Fibroblast of peridontal ligament (primary cell): ENCODE measurements around the gene HOXA13.
A peak's percentile ranks its signal among the peaks of the same experiment; 100 is the strongest.

ENCODE experiments used
- DNase-seq: peaks from one replicate; pipeline ENCODE4 v3.0.0-alpha.2; 2010; ENCODE audit errors: extremely low read depth

Gene HOXA13

DNA sequence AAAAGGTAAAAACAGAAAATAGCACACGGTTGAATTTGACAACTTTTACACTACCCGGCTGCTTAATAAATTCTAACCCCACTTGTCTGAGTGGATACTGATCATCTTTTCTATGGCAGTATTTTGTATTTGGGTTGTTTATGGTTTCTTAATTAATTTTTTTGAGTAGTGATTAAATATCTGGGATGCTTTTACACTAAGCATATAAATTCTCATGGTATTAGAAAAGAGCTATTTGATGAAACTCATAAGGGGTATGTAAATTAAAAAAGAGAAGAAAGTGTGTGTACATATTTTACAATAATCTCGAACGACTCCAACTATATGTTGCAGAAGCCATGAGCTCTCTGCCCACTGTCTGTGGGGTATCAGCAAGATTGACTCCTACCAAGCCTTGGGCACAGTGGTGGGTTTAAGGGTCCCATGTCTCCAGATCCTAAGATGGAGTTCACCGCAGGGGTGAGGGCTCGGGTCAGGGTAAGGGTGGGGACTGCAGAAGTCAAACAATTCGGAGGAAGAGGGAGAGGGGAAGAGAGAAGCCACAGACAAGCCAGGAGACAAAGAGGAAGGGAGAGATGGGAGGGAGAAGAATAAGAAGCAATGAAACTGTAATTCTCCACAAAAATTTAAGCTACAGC, 7.6 kb upstream of the HOXA13 start:
- DNase-seq = no peak

DNA sequence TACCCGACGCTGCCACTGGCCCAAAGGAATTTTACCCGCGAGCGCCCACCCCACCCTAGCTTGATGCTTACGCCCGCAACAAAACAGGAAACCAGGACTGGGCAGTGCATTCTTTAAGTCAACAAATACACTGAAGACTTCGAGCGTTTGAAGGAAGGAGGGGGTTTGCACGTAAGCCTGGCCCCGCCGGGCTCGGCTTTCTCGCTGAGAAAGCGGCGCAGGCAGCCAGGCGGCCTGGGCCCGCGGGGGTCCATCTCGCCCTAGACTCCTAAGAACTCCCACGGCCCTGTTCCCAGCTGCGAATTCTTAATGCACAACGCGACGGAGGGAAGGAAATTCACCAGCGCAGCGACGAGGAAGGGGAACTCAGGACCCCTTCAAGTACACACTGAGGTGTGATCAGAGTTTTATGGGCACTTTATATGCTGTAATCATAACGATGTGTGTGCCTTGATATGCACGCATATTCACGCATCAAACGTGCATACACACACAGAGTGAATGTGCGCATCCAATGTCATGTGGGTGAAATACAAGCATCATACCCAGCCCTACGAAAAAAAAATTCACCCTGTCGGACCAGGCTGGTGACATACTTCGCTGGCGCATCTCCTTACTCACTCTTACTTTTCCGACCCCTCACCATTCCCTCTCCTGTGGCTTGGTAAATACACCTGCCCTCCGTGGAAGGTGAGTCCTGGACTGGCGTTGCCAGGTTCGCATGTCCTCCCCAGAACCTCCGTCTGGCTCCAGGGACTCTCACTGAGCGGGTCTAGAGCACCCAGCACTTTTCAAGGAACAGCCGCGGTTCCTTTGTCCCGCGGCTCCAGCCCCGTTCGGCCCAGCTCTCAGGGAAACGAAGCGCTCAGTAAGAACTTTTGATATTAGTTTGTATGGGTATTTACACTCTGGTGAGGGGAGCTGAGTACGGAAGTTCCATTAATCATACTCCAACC, 5.7 kb upstream of the HOXA13 start:
- no peak for DNase-seq

DNA sequence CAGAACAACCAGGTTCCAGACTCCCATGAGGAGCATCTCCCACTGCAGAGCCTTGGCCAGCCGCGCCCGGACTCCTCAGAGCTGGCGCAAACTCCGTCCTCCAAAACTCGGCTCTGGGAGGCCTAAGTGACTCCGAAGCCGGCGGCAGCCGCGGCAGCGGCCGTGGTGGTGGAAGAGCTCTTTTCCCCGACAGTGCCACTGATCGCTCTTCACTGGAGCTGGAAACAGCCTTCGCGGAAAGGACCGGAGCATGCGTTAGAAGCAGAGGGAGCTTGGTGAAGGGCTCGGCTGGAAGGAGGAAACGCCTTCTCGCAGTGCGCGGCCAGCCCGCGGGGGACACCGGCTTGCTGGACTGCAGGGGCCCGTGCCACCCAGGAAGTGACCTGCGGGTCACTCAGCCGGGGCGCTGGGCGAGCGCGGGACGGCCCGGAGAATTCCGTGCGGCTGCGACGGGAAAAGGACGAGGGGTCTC, 5.0 kb upstream of the HOXA13 start:
- DNase-seq = no peak

DNA sequence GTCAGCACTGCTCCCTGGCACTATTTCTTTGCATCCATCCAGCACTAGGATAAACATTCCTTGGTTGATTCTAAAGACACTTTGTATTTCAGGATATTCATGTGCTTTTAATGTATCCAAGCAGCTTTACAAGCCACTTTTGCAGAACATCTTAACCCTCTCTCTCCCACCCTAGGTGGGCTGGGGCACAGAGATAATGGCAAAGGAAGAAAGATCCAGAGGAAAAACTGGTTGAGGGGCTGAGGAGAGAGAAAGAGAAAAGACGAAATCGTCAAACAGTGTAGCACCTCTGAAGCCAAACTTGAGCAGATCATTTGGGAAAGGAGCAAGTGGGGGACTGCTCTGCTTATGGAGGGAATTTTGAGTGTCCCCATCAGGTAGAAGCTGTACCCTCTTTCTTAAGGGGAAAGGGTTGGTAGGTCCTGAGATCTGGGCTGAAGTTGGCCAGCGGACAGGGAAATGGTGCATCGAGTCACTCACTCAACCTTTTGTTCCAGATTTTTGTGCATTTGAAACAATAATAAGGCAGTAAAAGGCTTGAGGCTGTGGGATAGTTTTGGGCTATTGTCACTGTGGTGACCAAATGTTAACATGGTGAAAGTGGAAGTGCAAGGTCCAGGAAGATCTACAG, 4.2 kb upstream of the HOXA13 start:
- no peak for DNase-seq

DNA sequence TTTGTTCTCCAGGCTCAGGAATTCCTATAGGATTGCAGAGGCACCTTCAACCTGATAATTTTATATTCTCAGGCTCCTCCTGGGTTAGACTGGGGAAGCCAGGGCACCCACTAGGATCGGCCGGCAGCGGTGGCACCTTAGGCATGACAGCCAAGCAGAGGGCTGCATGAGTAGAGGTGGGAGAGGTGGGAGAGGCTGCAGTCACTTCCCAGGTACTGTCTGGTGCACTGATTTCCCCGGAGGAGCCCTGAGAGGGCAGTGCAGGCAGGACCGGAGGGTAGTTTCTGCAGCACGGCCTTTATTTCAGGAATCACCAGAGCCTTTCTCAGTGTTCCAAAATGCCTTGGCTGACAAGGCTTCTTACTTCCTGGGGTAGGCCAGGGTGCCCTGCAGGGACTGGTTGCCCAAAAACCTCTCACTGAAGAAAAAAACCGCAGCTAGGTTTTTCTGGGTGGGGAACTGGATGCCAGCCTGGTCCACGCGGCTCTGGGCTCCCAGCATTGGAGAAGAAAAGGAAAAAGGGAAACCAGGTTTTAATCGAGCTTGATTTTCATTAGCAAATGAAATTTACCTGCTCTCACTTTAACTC, 3.6 kb upstream of the HOXA13 start:
- no peak for DNase-seq

DNA sequence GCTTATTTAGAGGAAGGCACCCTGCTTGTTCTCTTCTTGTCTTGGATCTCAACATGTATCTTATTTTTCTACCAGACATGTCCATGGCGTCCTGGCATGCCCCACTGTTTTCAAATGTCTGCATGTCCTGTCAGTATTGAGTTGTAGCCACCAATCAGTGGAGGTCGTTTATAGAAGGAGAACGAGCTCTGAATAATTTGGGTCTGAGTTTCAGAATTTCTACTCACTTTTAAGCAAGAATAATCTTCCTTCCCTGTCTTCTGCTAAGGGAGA, 2.9 kb upstream of the HOXA13 start:
- DNase-seq = no peak

DNA sequence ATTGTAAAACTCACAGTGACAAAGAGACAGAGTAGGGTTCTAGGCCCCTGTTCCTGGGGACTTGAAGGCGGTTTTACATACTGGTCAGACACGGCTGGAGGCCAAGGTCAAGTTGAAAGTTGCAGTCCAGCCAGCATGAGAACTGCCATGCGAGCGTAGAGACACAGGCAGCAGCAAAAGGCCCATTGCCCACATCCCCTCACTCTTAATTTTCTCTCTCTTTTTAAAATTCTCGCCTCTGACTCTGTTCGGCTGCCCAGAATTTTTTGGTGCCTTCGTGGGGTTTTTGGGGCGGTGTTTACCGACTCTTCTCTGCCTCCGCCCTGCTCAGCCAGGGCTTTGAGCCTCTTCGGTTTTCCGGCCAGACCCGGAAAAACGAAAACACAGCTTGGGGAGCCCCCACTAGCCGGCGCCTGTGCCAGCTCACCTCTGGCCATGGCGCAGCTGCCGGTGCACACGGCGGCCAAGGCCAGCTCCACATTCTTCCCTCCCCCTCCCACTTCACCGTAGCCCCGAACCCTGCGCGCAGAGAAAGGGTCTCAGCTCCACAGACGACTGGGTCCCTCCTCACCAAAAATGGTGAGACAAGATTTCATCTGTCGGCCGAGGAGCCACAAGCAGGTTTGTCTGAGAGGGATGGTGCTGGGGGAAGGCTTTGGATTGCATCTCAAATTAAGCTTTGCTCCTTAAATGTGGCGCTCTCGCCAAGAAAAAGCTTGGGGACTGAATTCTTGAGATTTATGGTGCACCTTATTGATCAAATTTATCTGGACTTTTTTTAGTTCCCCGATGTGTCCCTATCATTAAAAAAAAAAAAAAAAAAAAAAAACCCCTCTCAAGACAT, 2.3 kb upstream of the HOXA13 start:
- DNase-seq = no peak

DNA sequence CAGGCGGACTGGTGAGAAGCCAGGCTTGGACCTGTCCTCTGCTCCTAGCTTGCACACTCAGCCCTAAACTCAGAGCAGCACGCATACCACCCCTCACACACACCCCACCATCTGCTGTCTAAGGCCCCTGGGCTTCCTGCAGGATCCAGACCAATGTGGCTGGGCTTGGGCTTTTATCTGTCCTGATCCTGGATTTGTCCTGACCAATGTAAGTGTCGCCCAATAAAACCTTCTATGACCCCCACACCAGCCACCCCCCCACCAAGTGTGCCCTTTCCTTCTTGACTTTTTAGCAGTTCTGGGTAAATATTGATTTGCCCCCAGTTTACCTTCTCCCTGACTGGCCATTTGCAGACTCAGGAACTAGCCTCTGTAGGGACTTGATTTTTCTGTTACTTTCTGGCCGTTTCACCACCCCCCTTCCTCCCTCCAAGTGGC, 1.7 kb upstream of the HOXA13 start:
- no peak for DNase-seq

DNA sequence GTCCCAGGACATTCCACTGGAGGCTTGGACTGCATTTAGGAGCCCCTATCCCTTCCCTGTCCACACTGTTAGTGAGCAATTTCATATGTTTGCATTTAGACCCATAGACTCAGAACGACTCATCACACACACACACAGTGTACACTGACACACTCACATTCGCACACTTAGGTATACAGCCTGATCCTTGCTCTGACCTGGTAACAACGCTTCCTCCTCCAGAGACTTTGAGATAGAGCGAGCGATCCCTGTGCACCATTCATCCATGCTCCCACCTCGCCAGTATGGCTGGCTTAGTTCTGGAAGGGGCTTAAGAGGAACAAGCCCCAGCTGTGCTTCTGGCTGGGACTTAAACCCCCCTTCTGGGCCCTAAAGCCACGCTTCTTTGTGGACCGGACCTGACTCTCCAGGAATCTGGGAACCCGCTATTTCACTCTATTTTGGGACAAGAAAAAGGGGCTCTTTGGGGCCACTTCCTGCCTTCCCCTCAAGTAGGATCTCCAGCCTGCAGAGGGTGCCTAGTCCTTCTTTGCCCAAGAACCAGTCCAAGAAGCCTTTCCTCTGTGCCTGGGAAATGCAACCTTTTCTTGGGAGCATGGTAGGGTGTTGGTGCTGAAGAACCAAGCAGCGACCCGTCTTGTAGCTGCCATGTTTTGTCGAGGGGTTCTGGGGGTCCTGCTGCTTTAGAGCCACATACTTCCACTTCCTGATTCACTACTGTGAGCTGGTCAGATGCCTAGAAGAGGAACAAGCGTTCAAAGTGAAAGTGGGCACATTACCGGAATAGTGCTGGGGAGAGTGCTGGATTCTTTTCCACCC, 1.1 kb upstream of the HOXA13 start:
- no peak for DNase-seq

DNA sequence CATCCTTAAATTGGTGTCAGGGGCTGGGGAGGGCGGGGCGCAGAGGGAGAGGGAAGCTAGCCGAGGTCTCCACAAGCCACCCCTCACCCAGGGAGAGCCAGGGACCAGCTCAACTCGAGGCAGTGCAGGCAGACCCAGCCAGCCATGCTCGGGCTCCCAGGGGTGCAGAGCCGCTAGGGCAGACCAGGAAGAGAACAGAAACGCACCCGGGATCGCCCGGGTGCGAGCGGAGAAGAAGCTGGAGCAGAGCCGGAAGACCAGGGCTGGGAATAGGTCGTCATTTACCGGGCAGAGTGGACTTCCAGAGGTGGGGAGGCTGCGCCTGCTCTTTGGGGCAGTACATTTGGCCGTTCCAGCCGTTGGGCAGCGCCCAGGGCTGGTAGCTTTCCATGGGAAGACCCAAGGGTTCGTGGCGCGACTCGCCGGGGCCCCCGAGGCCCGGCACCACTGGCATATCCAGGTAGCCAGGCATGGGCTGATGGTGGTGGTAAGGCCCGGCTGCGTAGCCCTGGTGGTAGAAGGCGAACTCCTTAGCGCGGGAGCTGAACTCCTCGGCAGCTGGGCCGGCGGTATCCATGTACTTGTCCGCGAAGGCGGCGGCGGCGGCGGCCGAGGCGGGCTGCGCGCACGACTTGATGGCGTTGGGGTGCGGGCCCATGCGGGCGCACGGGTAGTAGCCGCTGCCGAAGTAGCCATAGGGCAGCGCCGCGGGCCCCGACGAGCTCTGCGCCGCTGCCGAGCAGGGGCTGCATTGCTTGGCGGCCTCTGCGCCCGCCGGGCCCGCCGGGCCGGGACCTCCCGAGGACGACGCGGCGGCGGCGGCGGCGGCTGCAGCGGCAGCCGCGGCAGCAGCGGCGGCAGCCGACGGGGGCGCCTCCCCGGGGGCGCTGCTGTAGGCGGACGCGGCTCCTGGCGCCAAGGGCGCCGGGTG, 755 bp downstream of the HOXA13 start:
- no peak for DNase-seq

DNA sequence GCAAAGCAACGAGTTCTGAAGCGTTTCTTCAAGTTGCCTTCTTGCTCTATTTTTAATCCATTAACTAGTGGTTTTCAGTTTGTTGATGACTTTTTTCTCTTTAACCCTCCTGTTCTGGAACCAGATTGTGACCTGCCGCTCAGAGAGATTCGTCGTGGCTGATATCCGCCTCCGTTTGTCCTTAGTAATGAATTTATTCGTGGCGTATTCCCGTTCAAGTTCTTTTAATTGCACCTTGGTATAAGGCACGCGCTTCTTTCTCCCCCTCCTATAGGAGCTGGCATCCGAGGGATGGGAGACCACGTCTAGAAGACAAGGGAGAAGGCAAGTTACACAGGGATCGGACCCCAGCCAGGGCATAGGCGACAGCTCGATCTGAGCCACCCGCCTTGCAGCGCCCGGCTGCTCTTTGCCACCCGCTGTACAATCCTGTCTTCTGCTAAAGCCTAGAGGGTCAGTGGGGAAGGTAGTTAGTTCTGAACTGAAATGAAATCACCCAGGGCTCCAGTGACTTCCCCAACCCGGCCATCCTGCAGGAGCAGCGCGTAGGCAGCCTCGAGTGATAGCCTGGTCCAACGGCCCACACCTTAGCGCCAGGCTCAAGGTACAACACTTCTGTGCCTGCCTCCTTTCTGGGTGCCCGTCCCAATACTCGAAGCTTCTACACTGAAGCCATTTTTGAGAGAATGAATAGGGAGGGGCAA, 1.6 kb downstream of the HOXA13 start:
- DNase-seq = no peak

DNA sequence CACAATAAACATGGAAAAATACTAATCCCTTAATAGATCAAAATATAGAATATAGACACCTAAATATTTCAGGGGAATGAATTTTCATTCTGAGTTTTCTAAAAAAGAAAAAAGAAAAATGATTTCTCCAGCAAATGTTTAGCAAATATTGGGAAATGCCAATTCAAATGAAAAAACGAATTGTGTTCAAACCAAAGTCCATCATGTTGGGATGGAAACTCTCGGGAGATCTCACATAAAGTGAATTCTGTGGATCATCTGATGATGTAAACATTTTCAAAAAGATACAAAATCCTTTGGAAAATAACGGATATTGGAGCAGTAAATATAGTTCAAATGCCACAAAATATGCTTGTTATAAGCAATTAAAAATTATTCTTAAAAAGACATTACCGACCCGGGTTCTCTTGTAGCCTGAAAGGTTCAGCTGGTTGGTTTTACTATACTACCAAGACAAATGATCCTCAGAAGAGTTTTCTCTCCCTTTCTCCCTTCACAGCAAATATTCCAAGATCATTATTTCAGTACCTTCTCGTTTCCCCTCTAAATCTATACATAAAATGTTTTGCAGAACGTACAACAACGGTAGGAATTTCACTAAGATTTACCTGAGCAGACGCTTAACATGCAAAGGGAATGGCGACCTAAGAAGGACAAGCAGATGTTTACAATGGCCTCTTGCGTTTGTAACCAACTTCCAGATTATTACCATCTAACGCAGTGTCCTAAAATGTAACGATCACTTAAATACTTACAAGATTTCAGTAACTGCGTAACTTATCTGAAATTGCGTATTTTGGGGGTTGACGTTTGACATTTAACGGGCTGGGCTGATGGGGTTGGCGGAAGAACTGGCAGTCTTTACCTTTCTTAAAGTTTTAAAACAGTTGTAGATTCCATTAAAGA, 2.5 kb downstream of the HOXA13 start:
- DNase-seq = no peak

DNA sequence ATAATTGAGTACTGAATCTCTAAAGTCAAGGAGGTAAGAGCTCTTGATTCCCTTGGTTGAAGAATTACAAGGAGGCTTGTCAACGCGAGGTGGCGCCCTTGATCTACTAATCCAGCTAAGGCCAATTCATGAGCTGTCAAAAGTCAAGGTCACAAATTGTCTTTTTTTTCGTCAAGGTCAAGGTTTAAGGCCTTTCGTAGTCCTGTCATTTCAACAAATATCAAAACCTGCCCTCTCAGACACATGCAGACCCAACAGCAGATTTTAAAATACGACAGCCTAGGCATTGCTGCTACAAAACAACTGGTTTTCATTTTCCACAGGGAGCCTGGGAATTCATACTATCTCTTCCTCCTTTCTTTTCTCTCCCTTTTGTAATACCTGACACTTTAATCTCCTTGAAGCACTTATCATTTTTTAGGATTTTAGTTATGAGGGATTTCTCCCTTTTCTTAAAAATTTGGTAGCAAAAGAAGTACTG, 3.6 kb downstream of the HOXA13 start:
- peak; percentile 83 for DNase-seq

DNA sequence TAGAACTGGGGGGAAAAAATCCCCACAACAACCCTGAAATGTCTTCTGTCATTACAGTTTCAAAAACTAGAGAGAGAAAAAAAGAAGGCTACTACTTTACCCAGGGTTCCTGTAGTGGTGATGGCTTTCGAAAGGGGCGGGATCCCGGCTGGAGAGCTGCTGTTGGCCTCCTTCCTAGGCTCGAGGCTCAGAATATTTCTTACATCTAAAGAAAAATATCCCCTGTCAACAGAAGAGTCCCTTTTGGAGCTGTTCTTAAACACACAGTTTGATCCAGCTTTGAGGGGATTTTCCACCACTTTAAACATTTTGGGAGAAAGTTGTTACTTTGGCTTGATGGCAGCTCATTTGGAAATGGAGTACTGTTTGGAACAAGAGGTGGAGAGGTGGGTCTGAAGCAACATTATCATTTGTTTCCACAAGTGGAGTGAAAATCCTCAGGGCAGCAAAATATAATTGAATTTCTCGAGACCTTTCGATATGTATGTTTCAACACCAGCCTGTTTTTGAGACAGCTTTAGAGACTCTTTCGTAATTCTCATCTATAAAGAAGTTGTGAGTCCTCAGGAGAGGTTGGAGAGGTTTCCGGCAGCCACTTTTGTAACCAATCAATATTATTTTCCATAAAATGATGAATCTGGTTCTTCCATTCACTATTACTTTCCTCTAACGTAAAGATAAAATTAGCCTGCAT, 5.1 kb downstream of the HOXA13 start:
- no peak for DNase-seq

DNA sequence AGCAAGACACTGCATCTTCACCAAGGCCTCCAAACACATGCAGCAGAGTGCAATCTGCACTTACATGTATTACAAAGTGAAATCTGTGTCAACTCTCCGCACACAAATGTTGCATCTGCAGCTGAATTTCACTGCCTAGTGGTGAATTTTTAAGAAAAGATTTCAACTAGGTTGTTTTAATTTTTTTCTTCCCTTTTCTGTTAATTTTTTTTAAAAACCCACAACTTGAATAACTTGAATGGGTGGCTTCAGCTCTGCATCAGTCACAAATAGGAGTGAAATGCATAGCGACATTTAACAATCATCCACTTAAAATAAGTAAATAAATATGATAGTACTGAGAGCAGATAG, 5.9 kb downstream of the HOXA13 start:
- DNase-seq = no peak

DNA sequence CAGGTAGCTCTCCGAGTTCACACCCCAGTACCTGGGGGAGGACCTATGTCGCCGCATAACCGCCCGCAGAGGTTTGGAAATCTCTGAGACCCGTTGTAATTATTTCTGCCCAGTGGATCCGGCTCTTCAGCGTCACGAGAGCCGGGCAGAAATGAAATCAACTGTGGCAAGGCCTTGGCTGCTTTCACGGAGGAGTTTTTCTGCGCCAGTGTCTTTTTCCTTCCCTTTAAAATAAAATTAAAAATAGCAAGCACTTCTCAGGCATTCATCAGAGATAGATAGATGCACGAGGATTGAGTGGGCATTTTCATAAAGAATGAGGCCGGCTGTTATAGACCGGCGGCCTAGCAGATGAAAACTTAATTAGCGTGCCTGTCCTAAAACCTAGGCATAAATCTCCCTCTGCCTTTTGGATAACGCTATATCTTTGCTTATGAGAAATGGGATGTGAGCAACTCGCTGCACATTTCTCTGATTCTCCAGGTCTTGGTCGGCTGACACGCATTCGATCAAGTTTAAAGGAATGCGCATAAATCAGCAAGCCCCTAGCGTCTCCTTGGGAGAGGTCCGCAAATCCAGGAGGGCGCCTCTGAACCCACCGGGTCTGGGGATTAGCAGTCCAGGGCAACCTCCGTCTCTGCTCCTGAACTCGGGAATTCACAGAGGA, 6.4 kb downstream of the HOXA13 start:
- DNase-seq = no peak
